Breast epithelium (tissue), 3 donors: Measurements from ENCODE around the gene CENPP.

Source experiments
- POLR2A ChIP-seq: fragments of 450-650 bp; IDR thresholded peaks from one replicate; pipeline ENCODE4 v1.6.1; 2016; ENCODE audit warnings: antibody characterized with exemption, mild to moderate bottlenecking, moderate library complexity
- POLR2AphosphoS5 ChIP-seq, 3 donors: sonication (generic); formaldehyde crosslinking; IDR thresholded peaks; one replicate each; pipeline ENCODE4 v1.6.1; 2017; ENCODE audit warnings: antibody characterized with exemption in 3 of 3

DNA sequence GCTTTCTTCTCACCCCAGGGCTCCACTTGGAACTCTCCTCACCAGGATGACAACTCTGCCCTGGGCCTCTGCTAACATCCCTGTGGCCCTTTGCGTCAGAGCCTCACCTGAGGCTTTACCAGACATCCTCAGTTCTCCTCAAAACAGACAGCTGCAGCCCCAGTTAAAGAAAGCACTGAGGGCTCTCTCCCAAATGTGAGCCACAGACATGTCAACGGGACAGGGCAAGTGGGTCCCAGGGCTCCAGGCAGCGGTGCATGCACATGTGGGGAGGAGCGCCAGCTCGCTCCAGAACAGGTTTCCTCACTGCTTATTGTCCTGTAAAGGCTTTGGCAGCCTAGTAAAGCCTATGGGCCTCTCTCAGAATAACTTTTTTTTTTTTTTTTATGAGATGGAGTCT, 306.9 kb downstream of the CENPP start:
- TF ChIP-seq POLR2A, result no peak
- TF ChIP-seq POLR2AphosphoS5 (IDR thresholded peaks at IDR 0.05), result no peak
